Astrocyte (in vitro differentiated cells and primary cell): ENCODE measurements around the gene LRBA.

ENCODE experiments used
- CTCF ChIP-seq: IDR thresholded peaks from 2 replicates; pipeline ENCODE4 v1.5.1; 2011; ENCODE audit warnings: low read depth, mild to moderate bottlenecking, inconsistent platforms, low read length, moderate library complexity; ENCODE audit not compliant: insufficient read depth
- EZH2 ChIP-seq: IDR thresholded peaks from 2 replicates; pipeline ENCODE4 v1.6.1; 2012; ENCODE audit warnings: mild to moderate bottlenecking, low read length, inconsistent platforms; ENCODE audit not compliant: insufficient read depth

GRCh38 chr4:150343796-150344195 lies 671.3 kb downstream of the LRBA start:
- no peak for TF ChIP-seq EZH2
- no peak for TF ChIP-seq CTCF
